GM20431 (cell line): ENCODE data around the gene SATL1.
"Not testable (repeated sequence)": the region's sequence is repeated elsewhere in the genome, so short reads cannot be mapped to it uniquely, and the experiment has no call there.

Source experiments
- in situ Hi-C: fragments of 300-500 bp; cut with MseI, MboI; formaldehyde crosslinking; loops from one replicate; pipeline ENCODE4 v1.15.0; 2020; ENCODE audit warnings: low sequenced_read_pairs; ENCODE audit not compliant: unreplicated experiment

Gene SATL1, protein sequence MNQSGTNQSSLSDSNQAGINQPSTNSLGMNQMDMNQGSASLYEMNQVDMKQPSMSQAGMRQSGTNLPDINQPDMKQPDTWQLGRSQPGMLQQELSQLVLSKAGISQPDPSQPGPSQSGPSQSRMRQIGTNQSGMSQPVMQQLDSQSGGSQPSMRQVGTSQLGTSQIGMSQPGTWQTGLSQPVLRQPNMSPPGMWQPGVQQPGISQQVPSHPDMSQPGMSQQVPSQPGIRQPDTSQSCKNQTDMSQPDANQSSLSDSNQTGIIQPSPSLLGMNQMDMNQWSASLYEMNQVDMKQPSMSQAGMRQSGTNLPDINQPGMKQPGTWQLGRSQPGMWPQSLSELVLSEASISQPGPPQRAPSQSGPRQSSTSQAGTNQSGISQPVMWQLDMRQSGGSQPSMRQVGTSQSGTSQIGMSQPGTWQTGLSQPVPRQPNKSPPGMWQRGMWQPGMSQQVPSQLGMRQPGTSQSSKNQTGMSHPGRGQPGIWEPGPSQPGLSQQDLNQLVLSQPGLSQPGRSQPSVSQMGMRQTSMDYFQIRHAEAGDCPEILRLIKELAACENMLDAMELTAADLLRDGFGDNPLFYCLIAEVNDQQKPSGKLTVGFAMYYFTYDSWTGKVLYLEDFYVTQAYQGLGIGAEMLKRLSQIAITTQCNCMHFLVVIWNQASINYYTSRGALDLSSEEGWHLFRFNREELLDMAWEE

DNA sequence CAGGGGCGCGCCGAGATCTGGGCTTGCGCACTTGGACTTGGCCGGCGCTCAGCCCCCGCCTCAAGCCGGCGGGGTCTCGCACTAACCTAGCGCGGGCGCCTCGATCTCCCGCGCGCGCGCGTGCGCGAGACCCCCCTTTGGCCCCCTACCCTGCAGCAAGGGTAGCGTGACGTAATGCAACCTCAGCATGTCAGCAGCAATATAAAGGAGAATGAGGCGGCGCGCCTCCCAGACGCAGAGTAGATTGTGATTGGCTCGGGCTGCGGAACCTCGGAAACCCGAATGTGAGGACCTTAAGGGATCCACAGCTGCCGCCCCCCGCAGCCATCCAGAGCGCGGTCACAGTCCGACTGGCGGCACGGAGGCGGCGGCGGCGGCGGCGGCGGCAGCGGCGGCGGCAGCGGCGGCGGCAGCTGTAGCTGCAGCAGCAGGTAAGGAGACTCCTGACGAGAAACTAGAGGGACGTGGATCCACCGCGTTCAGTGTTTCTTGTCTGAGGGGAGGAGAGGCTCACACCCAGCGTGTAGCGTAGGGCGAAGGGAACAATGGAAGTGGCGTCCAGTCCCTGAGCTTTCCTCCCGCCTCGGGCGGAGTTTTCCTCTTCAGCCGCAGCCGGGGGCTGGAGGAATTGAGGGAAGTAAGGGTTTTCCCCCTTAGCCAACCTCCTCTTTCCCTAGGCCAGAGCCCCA is at the start of gene SATL1, which contains the start of gene ZNF711:
Gene SATL1 (minus strand): TSS at position 19 of the 689 bp plus-strand sequence. CDS start 134,811 bp downstream, outside the sequence.
Gene ZNF711 (plus strand): TSS at position 231 of the 689 bp plus-strand sequence. CDS start 3,582 bp downstream, outside the sequence.
- in situ Hi-C loops: no loop called here

DNA sequence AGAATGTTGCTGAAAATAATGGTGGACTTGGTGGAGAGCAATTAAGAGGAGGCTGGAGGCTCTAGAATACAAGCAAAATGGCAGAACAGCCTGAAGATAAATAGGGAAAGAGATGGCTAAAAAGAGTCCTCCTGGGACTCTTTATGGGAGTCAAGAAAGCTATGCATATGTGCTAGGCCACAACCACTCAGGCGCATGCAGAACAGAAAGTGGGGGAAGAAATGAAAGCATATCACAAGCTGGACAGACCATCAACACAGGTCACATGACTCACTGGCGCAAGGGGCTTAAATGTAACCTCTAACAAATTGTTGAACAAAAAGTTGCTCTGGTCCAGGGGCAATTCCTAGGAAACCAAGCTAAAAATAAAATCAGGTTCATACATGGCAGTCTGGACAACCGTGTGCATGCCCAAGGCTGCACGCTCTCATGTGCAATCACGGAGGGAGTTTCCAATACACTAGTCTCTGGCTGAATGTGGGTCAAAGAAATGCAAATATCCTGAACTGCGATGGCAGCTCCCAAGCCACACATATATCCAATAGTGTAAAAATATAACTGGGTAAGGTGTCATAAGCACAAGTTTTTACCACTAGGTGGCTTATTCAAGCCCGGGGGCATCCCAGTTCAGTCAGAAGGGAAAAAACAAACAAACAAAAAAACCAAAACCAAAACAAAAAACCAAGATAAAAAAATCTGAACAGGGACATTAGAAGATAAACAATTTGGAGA is 45.6 kb upstream of the SATL1 start:
- in situ Hi-C loops: no loop called here

DNA sequence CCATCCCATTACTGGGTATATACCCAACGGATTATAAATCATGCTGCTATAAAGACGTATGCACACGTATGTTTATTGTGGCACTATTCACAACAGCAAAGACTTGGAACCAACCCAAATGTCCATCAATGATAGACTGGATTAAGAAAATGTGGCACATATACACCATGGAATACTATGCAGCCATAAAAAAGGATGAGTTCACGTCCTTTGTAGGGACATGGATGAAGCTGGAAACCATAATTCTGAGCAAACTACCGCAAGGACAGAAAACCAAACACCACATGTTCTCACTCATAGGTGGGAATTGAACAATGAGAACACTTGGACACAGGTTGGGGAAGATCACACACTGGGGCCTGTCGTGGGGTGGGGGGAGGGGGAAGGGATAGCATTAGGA is 41.7 kb upstream of the SATL1 start:
- in situ Hi-C loops: not testable (repeated sequence)

DNA sequence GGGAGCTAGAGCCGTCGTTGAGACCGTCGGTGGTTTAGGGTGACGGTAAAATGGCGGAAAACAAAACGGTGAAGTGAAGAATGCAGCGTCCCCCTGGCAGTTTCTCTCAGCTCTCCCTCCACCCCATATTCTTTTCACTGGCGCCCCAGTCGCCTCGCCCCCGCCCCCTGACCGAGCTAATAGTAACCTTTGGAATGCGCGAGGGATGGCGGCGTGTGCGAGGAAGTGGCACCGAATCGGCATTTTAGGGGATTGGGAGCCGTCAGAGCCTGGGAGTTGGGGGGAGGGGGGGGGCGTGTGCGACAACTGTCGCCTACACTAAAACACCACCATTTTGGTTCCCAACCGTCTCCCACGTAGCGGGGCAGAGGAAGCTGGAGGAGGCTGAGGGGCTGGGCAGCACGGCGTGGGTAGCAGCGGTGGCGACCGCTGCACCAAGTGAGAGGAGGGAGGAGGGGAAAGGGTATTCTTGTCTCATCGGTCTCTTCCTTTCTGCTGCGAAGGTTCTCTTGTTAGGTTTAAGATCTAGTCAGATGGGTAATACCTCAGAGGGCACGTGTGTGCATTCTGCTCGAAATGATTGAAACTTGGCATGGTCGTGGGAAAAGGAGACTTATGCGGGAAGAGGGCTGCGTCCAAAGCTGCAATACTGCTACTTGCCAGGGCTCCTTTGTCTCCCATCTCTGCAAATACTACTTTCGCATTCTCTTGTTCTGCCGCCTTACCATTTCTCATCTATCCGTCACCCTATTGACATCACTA is 1.1 kb upstream of the SATL1 start:
- in situ Hi-C loops: no loop called here

DNA sequence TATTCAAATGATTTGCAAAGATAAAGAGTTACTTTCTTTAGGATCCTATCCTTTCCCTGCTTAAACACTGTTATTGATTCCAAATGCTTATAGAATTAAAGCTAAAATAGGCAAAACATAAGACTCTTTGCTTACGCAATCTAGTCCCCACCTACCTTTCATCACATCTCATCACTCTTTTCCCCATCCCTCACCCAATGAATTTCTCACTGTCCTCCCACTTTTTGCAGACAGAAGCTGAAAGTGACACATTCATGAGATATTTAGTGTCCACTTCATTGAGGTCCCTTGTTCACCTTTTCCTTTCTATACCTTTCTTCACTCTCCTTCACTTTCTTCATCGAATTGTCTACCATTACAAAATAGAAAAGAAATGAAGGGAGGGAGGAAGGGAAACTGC is 424 bp downstream of the SATL1 start:
- in situ Hi-C loops: no loop called here

DNA sequence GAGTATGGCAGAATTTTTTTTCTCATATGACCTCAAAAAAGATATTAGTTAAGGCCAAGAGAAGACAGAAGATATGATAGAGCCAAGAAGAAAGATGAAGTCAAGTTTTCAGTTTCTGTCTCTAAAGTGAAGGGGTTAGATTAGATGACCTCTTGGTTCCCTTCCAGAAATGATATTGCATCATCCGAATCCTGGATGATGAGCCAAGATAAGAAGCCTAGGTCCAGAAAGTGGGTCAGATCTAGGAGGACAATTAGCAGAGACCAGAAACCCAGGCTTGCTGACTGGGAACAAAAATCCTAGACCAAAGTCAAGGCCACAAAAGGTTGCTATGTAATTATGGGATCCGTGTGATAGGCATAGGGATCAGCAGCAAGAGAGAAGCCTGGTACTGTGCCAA is 20.2 kb downstream of the SATL1 start:
- in situ Hi-C loops: no loop called here

DNA sequence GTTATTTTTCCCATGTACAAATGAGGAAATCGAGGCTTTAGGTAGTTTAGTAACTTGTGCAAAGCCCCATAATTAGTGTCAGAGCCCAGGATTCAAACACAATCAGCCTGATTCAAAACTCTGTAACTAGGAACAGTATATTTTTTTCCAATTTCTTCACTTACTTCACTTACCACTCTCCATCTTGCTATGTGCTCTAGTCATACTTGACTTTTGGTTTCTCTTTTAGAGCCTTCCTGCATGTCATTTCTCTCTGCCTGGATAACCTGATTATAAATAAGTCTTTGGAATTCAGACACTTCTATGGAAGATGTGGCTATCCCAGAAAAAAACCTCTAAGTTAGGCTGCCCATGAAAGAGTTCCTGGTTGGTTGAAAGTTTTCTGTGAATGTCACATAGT is 22.2 kb downstream of the SATL1 start:
- in situ Hi-C loops: no loop called here

DNA sequence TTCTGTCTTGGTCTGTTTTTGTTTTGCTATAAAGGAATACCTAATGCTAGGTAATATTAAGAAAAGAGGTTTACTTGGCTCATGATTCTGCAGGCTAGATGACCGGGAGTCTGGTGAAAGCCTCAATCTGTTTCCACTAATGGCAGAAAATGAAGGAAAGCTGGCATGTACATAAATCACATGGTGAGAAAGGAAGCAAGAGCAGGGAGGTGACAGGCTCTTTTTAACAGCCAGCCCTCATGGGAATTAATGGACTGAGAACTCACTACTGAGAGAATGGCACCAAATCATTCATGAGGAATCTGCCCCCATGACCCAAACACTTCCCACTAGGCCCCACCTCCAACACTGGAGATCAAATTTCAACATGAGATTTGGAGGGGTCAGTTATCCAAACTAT is 27.6 kb downstream of the SATL1 start:
- in situ Hi-C loops: no loop called here

DNA sequence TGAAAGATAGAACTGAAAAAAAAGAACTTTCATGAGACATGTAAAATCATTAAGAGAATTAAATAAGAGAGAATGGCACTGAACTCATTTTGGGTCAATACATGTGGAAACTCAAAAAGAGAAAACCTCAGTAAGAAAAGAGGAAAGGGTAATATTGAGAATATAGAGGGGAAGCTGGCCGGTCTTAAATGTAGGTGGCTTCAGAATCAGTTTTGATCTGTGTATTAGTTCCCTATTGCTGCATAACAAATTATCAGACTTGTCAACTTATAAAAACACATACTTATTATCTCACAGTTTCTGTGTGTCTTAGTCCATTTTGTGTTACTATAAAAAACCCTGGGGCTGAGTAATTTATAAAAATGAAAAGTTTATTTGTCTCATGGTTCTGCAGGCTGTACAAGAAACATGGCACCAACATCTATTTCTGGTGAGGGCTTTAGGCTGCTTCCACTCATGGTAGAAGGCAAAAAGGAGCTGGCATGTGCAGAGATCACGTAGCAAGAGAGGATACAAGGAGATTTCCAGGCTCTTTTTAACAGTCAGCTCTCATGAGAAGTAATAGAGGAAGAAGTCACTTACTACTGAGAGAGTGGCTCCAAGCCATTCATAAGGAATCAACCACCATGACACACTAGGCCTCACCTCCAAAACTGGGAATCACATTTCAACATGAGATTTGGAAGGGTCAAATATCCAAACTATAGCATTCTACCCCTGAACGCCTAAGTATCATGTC is 29.6 kb downstream of the SATL1 start:
- in situ Hi-C loops: no loop called here

DNA sequence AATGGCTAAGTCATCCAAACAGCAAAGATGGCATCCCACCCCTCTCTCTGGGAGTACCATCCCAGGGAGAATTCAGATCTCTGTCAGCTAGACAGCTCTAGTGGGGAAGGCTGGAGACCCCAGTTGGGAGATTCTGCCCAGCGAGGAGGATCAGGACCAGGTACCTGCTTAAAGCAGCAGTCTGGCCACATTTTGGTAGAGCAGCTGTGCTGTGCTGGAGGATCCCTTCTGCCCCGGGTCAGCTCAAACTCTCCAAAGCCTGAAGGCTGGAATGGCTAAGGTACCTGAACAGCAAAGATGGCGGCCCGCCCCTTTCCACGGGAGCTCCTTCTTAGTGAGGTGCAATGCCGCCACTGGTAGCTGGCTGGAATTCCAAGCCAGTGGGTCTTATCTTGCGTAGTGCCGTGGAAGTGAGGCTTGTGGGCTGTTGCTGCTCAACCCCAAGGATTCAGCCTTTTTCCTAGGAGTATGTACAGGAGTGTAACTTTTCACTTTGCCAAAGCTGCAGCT is 40.1 kb downstream of the SATL1 start:
- in situ Hi-C loops: no loop called here

DNA sequence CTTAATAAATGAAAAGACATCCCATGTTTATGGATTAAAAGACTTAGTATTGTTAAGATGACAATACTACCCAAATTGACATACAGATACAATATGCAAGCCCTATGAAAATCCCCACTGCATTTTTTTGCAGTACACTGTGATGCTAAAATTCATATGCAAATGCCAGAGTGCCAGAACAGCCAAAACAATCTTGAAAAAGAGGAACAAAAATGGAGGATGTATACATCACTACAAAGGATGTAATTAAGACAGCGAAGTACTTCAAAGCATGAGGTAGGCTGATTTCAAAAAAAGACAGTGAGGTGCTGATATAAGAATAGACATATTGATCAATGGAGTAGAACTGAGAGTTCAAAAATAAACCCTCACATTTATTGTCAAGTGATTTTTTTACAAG is 47.3 kb downstream of the SATL1 start:
- in situ Hi-C loops: no loop called here

DNA sequence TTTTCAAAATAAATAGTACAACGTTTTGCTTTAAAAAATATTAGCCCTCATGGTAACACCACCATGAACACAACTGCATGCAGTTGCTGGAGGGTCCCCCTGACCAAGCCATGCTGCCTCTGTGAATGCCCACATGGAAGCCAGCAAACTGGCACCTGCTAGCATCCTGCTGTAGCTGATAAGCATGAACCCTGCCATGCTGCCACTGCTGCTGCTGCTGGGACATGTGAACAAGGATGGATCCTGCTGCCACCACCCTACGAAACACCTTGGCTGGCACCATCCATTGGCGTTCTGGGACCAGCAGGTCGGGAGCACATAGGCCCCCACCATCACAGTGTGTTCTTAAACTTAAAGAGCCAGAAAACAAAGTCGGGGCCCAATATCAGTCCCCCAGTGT is 83.9 kb downstream of the SATL1 start:
- in situ Hi-C loops: no loop called here

DNA sequence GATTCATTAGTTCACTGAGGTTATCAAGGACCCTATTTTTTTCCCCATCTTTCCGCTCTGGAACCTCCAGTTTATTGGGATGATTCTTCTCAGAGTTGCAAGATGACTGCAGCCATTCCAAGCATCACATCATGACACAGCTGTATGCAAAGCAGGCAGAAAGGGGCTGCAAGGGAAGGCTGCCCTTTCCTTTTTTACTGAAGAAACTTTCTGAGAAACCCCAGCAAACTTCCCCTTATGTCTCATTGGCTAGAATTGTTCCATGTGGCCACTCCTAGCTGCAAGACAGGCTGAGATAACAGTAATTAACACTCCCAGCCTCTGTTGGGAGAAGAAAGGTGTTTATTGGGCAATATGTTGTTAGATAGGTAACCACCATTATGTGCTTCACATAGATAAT is 102.6 kb downstream of the SATL1 start:
- in situ Hi-C loops: no loop called here

DNA sequence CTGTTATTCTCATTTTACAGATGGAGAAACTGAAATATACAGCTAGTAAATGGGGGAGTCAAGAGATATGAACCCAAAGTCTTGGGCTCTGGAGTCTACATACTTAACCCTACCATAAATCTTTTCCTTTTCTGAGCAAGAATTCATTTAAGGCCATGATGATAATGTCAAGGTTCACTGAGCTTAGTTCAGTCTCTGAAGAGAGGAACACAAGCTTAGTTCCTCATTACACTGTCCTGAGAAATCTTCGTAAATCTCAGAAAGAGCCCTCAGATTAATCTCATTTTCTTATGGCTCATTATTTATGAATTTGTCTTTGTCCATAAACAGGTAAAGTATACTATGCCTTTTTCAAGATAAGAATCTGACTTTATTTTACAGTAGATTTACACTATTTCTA is 104.2 kb downstream of the SATL1 start:
- in situ Hi-C loops: no loop called here

DNA sequence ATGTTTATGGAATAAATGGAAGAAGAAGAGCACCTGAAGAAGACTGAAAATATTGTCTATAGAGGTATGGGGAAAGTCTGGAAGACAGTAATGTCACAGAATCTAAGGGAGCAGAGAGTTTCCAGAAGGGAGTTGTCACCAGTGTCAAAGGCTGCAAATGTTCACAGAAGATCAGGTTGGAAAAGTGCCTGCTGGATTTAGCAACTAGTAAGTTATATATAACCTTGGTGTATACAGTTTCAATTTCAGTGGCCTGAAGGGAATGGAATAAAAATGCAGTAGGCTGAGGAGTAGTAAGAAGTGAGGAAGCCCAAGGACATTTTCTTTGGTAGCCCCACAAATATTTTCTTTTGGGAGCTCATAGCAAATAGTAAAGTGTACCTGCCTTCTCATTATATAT is 107.2 kb downstream of the SATL1 start:
- in situ Hi-C loops: no loop called here

DNA sequence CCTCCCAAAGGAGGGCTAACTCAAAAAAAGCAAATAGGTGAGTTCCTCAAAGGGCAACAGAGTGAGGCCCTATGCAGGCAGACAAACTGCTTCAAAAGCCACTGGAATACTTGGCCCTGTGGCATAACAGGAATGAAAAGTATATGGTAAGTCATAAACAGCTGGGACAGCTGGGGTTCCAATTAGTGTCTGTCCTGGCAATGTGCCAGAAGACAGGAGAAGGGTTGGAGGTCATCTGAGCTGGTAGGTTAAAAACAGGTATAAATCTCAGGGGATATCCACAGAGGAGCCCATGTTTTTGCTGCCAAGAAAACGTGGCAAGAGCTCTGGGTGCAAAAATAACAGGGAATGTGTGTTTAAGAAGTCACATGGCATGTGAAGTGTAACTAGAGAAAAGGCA is 128.3 kb downstream of the SATL1 start:
- in situ Hi-C loops: loop anchor here (25.0 kb wide), 1 partner anchor 422 kb away; no protein-coding TSS in a partner anchor

DNA sequence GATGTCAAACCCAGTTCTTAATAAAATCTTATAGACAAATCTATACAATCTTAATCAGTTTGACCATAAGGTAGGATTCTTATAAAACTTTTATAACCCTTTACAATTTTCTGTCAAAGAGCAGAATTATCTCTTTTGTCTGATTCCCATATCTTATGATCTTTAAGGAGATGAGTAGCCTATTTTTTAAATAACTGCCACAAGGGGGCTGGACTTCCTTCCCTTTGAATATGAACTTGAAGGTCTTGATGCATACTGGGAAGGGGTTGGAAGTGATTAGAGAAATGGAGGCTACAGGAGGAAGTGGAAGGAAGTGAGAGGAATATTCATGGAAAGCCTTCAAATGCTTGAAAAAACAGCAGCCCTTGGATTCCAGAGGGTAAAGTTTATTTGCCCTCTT is 128.8 kb downstream of the SATL1 start:
- in situ Hi-C loops: loop anchor here (25.0 kb wide), 1 partner anchor 423 kb away; no protein-coding TSS in a partner anchor

DNA sequence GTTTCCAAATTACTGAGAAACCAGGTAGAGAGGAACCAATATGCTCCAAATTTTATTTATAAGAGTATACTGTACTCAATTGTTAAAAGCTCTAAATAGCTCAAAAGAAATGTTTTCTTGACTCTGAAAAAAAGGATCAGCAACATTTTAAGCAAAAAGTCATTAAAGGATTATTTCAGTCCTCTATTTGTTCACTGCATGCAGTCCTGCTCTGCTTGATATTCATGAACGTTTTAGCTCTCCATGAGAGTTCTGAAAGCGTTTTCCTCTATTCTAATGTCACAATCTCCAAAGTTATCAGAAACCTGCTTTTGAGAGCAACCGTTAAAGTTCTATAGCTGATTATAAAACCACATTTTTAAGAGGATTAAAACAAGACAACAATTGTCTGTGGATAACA is 129.4 kb downstream of the SATL1 start:
- in situ Hi-C loops: loop anchor here (25.0 kb wide), 1 partner anchor 423 kb away; no protein-coding TSS in a partner anchor
